Uterus (tissue), 4 donors: ENCODE results near the gene ARAP1. TPM values are rescaled to one million over a fixed set of nuclear protein-coding genes. Genes with fewer than 3 reads are reported as not detected.
A peak's percentile ranks its signal among the peaks of the same experiment; 100 is the strongest.

ENCODE experiments used
- DNase-seq, 2 donors: peaks; one replicate each; pipeline ENCODE4 v3.0.0-alpha.2; 2019 to 2020
- H3K27ac ChIP-seq, 2 donors: fragments of 200-600 bp; sonication (generic); 1 replicate in 1 of 2; 2 replicates in 1 of 2; pipeline ENCODE4 v1.5.1; 2016 to 2018
- H3K27me3 ChIP-seq, 2 donors: fragments of 200-600 bp; sonication (generic); one replicate each; pipeline ENCODE4 v1.5.1; 2018 to 2019; ENCODE audit warnings: control low read depth in 1 of 2
- H3K36me3 ChIP-seq, 2 donors: fragments of 200-600 bp; sonication (generic); one replicate each; pipeline ENCODE4 v1.5.1; 2019; ENCODE audit warnings: control low read depth in 1 of 2
- H3K4me1 ChIP-seq, 2 donors: fragments of 200-600 bp; sonication (generic); one replicate each; pipeline ENCODE4 v1.5.1; 2018 to 2019; ENCODE audit warnings: control low read depth in 1 of 2
- H3K4me3 ChIP-seq, 2 donors: fragments of 200-600 bp; sonication (generic); 1 replicate in 1 of 2; 2 replicates in 1 of 2; pipeline ENCODE4 v1.5.1; 2018 to 2019; ENCODE audit warnings: mild to moderate bottlenecking in 1 of 2
- H3K9me3 ChIP-seq, 2 donors: fragments of 200-600 bp; sonication (generic); one replicate each; pipeline ENCODE4 v1.5.1; 2019; ENCODE audit warnings: control low read depth in 1 of 2
- POLR2A ChIP-seq, 2 donors: fragments of 450-650 bp; IDR thresholded peaks; one replicate each; pipeline ENCODE4 v1.6.1; 2016; ENCODE audit warnings: antibody characterized with exemption in 2 of 2, mild to moderate bottlenecking in 1 of 2, moderate library complexity in 1 of 2
- intact Hi-C: fragments of 100-400 bp; cut with DNase I; formaldehyde crosslinking; loops from one replicate; pipeline ENCODE4 v1.15.1; 2023; ENCODE audit warnings: low total_unique reads
- total RNA-seq, 4 donors: library from RNA; depleted of rRNA in 3 of 4; stranded (reverse); fragments of >200 nt in 3 of 4; gene quantifications; one replicate each; pipeline versions ENCODE4 v1.1.0 to v1.2.4, GENCODE V29; 2014 to 2023
- TF ChIP-seq, protein P1 (sequence below), 4 experiments: fragments of 200-600 bp in 2 of 4; fragments of 450-650 bp in 2 of 4; sonication (generic) in 2 of 4; IDR thresholded peaks; one replicate each; pipeline ENCODE4 v1.5.1; 2016 to 2019; ENCODE audit warnings: antibody characterized with exemption in 4 of 4, mild to moderate bottlenecking in 2 of 4, moderate library complexity in 1 of 4
- donor health status: DM: yes; HTN: yes; CAD: no.

ARAP1 gene
- total RNA-seq, 4 donors from 2014 or later: 21.3 to 222 (median 70.4) TPM

- intact Hi-C loops: no loop called here
- H3K9me3 ChIP-seq: no peaks in the 10 kb centered on the region
- TF ChIP-seq, protein P1, sequence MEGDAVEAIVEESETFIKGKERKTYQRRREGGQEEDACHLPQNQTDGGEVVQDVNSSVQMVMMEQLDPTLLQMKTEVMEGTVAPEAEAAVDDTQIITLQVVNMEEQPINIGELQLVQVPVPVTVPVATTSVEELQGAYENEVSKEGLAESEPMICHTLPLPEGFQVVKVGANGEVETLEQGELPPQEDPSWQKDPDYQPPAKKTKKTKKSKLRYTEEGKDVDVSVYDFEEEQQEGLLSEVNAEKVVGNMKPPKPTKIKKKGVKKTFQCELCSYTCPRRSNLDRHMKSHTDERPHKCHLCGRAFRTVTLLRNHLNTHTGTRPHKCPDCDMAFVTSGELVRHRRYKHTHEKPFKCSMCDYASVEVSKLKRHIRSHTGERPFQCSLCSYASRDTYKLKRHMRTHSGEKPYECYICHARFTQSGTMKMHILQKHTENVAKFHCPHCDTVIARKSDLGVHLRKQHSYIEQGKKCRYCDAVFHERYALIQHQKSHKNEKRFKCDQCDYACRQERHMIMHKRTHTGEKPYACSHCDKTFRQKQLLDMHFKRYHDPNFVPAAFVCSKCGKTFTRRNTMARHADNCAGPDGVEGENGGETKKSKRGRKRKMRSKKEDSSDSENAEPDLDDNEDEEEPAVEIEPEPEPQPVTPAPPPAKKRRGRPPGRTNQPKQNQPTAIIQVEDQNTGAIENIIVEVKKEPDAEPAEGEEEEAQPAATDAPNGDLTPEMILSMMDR (IDR thresholded peaks at IDR 0.05): no peak
- no peak for TF ChIP-seq POLR2A (IDR thresholded peaks at IDR 0.05)
- peak overlapping the region in 1 of 2 donors; percentile 4 for H3K27ac ChIP-seq
- no peak for DNase-seq
- H3K36me3 ChIP-seq: no peaks in the 10 kb centered on the region
- H3K4me1 ChIP-seq: no peaks in the 10 kb centered on the region
- no peak overlapping the region for H3K4me3 ChIP-seq
- H3K27me3 ChIP-seq: no peaks in the 10 kb centered on the region
These were observed 9.5 kb downstream of the ARAP1 start for GRCh38 chr11:72742513-72743320.

DNA sequence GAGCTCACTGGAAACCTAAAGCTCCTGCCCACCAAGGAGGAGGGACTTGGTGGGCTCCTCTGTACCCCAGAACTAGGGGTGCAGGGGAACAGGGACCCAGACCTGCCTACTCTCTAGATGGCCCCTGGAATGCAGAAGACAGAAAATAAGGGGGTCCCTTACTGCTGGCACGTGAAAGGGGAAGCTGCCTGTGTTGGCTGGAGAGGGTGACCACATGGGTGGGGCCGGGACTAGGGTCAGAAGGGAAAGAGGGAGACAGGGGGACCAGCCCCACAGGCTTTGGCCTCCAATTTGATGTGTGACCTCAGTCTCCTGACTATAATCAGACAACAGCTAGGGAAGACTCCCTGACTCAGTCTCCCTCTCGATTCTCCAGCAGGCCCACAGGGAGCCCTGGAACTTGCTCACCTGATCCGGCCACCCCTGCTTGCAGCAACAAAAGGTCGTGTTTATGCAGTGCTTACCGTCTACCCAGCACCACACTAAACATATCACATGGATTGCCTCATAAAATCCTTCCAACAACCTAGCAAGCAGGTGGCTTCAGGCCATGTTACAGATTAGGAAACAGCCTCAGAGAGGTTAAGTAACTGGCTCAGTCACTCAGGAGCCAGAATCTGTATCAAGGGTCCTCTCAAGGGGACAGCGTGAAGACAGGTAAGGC lies 10.2 kb downstream of the ARAP1 start:
- Histone ChIP-seq H3K36me3 (no peaks in the 10 kb centered on the region), H3K27ac (peak overlapping the region in 1 of 2 donors; percentile 42), H3K4me1 (no peaks in the 10 kb centered on the region), H3K27me3 (no peaks in the 10 kb centered on the region), H3K9me3 (no peaks in the 10 kb centered on the region), H3K4me3 (no peak overlapping the region)
- intact Hi-C loops: no loop called here
- TF ChIP-seq, protein P1 (IDR thresholded peaks at IDR 0.05): no peak
- TF ChIP-seq POLR2A (IDR thresholded peaks at IDR 0.05): no peak
- no peak for DNase-seq

DNA sequence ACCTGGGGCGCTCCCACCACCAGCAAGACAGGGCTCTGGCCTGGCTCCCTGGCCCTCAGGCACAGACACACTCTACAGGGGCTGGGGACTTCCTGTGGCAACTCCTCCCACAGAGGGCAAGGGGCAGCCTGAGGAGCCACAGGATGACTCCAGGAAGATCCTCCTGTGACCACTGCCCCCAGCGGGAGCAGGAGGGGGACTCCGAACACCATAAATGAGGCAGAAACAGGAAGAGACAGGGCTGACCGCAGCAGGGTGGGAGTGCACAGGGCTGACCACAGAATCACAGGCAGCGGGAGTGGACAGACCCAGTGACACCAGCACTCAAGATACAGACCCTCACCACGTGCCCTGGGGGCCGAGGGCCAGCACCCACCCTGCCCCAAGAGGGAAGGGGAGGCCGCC lies 10.8 kb downstream of the ARAP1 start:
- intact Hi-C loops: no loop called here
- no peaks in the 10 kb centered on the region for H3K27me3 ChIP-seq
- no peaks in the 10 kb centered on the region for H3K36me3 ChIP-seq
- no peak overlapping the region for H3K4me3 ChIP-seq
- no peaks in the 10 kb centered on the region for H3K9me3 ChIP-seq
- no peak for DNase-seq
- peak overlapping the region in 1 of 2 donors; percentile 42 for H3K27ac ChIP-seq
- TF ChIP-seq, protein P1 (IDR thresholded peaks at IDR 0.05): no peak
- no peak for TF ChIP-seq POLR2A (IDR thresholded peaks at IDR 0.05)
- no peaks in the 10 kb centered on the region for H3K4me1 ChIP-seq

DNA sequence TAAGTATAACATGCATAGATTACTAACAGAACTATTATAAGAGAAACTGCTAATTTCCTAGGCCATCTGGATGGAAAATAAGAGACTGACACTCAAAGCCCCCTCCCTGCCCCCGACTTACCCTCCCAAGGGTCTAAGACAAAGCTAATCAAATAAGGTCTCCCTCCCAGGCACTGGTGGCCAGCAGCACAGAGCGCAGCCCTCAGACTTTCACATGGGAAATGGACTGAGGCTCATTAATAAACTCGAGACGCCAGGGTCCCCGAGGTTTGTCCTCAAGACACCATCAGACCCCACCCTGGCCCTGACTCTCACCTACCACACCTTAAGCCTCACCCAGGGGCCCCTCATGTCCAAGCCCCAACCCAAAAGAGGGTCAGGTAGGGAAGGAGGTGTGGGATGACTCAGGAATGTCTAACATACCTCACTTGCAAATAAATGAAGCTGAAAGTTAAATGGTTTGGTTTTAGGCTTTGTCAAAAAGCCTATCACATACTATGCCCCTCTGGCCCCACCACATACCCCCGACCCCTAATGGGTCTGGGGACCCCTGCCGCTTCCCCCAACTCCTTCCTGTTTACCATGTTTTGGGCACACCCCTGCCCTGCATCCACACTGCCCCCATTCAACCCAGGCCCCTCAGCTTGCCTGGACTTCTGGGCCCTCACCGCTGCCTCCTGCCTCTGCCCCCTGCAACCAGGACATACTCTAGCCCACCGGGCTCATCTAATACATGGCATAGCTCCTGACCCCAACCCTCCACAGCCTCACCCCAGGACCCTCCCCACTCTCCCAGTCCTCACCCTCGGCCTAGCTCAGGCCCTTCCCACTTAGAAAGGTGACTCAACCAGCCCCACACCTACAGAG lies 11.4 kb downstream of the ARAP1 start:
- H3K4me1 ChIP-seq: no peaks in the 10 kb centered on the region
- H3K9me3 ChIP-seq: no peaks in the 10 kb centered on the region
- no peak for TF ChIP-seq POLR2A (IDR thresholded peaks at IDR 0.05)
- TF ChIP-seq, protein P1 (IDR thresholded peaks at IDR 0.05): no peak
- H3K4me3 ChIP-seq: no peak overlapping the region
- H3K36me3 ChIP-seq: no peaks in the 10 kb centered on the region
- H3K27me3 ChIP-seq: no peaks in the 10 kb centered on the region
- intact Hi-C loops: no loop called here
- no peak for DNase-seq
- H3K27ac ChIP-seq: peak overlapping the region in 1 of 2 donors; percentile 42
